Middle frontal gyrus (tissue), 1 donor: ENCODE results near the gene FUT9.
"Not testable (repeated sequence)": the region's sequence is repeated elsewhere in the genome, so short reads cannot be mapped to it uniquely, and the experiment has no call there.

Source experiments
- DNase-seq: peaks from one replicate; pipeline ENCODE4 v3.0.0-alpha.2; 2015; ENCODE audit warnings: low spot score; ENCODE audit errors: extremely low spot score

The FUT9 gene

GRCh38 chr6:96184798-96185197 lies 169.0 kb downstream of the FUT9 start:
- DNase-seq: no peak

GRCh38 chr6:96186094-96186493 lies 170.3 kb downstream of the FUT9 start:
- no peak for DNase-seq

- no peak for DNase-seq
Measured at GRCh38 chr6:96186516-96187195, 170.9 kb downstream of the FUT9 start.

- no peak for DNase-seq
Measured at GRCh38 chr6:96194675-96195074, 178.9 kb downstream of the FUT9 start.

GRCh38 chr6:96195272-96195671 lies 179.5 kb downstream of the FUT9 start:
- DNase-seq: no peak

- DNase-seq: no peak
Measured at GRCh38 chr6:96196633-96197032, 180.9 kb downstream of the FUT9 start.

GRCh38 chr6:96197241-96197640 lies 181.5 kb downstream of the FUT9 start:
- no peak for DNase-seq

- no peak for DNase-seq
Measured at GRCh38 chr6:96202571-96202970, 186.8 kb downstream of the FUT9 start.

GRCh38 chr6:96211341-96211740 lies 195.6 kb downstream of the FUT9 start:
- DNase-seq: no peak

- DNase-seq: no peak
Measured at GRCh38 chr6:96212066-96212465, 196.3 kb downstream of the FUT9 start.

- DNase-seq: no peak
Measured at GRCh38 chr6:96213784-96214183, 198.0 kb downstream of the FUT9 start.

GRCh38 chr6:96223695-96224094 lies 207.9 kb downstream of the FUT9 start:
- no peak for DNase-seq

GRCh38 chr6:96227135-96227534 lies 211.4 kb downstream of the FUT9 start:
- DNase-seq: no peak

- no peak for DNase-seq
Measured at GRCh38 chr6:96234444-96234843, 218.7 kb downstream of the FUT9 start.

GRCh38 chr6:96235927-96236326 lies 220.2 kb downstream of the FUT9 start:
- no peak for DNase-seq

- no peak for DNase-seq
Measured at GRCh38 chr6:96236471-96236870, 220.7 kb downstream of the FUT9 start.

GRCh38 chr6:96237638-96238347 lies 222.0 kb downstream of the FUT9 start:
- no peak for DNase-seq

GRCh38 chr6:96246563-96246962 lies 230.8 kb downstream of the FUT9 start:
- no peak for DNase-seq

- DNase-seq: no peak
Measured at GRCh38 chr6:96249755-96250154, 234.0 kb downstream of the FUT9 start.

GRCh38 chr6:96257751-96258150 lies 242.0 kb downstream of the FUT9 start:
- DNase-seq: no peak

- not testable (repeated sequence) for DNase-seq
Measured at GRCh38 chr6:96260787-96261430, 245.1 kb downstream of the FUT9 start.
